Stimulated activated CD4-positive, alpha-beta T cell treated with anti-CD3 and anti-CD28 coated beads, Interleukin-4, amount 100 ng/mL, for 4 hours (primary cell): Measurements from ENCODE around the gene HLA-DMA.

Experiments used
- DNase-seq, 2 experiments: peaks; one replicate each; pipeline ENCODE4 v3.0.0-alpha.2; 2020

HLA-DMA gene

GRCh38 chr6:32952817-32953739 is at the start of gene HLA-DMA:
Gene HLA-DMA, minus strand, starts transcription at chr6:32953097. Its CDS starts 61 bp downstream, at chr6:32953036.
- DNase-seq = peak; percentile 53 to 75

- no peak for DNase-seq
These were observed 48.8 kb upstream of the HLA-DMA start for GRCh38 chr6:33001685-33002084.

GRCh38 chr6:33000055-33000454 is 47.2 kb upstream of the HLA-DMA start:
- no peak for DNase-seq

- DNase-seq = no peak
These were observed 42.6 kb upstream of the HLA-DMA start for GRCh38 chr6:32995448-32995847.

- DNase-seq = no peak
These were observed 40.6 kb upstream of the HLA-DMA start for GRCh38 chr6:32993363-32993973.

- DNase-seq = no peak
These were observed 39.1 kb upstream of the HLA-DMA start for GRCh38 chr6:32991972-32992371.

GRCh38 chr6:32989368-32989767 is 36.5 kb upstream of the HLA-DMA start:
- no peak for DNase-seq

GRCh38 chr6:32984622-32985389 is 31.9 kb upstream of the HLA-DMA start:
- peak; percentile 83 to 89 for DNase-seq

- no peak for DNase-seq
These were observed 31.2 kb upstream of the HLA-DMA start for GRCh38 chr6:32983964-32984621.

GRCh38 chr6:32983493-32983848 is 30.6 kb upstream of the HLA-DMA start:
- DNase-seq = no peak

- DNase-seq = no peak
These were observed 30.0 kb upstream of the HLA-DMA start for GRCh38 chr6:32982702-32983492.

GRCh38 chr6:32982084-32982701 is 29.3 kb upstream of the HLA-DMA start:
- DNase-seq = no peak

- no peak for DNase-seq
These were observed 27.7 kb upstream of the HLA-DMA start for GRCh38 chr6:32980488-32981038.

GRCh38 chr6:32979720-32980487 is 27.0 kb upstream of the HLA-DMA start:
- DNase-seq = no peak

GRCh38 chr6:32977953-32978324 is 25.0 kb upstream of the HLA-DMA start:
- no peak for DNase-seq

- DNase-seq = no peak
These were observed 24.5 kb upstream of the HLA-DMA start for GRCh38 chr6:32977272-32977952.

GRCh38 chr6:32976334-32977069 is 23.6 kb upstream of the HLA-DMA start:
- DNase-seq = no peak

GRCh38 chr6:32975886-32976285 is 23.0 kb upstream of the HLA-DMA start:
- no peak for DNase-seq
